ENCODE measurements around the gene HTT.

HTT gene

GRCh38 chr4:3254302-3255131 lies 180.0 kb downstream of the HTT start:
- DNase-seq, result no peak

GRCh38 chr4:3255611-3256186 lies 181.2 kb downstream of the HTT start:
- DNase-seq, result no peak

GRCh38 chr4:3256230-3257102 lies 182.0 kb downstream of the HTT start:
- DNase-seq, result no peak

- DNase-seq, result peak; percentile 46
Observed at GRCh38 chr4:3257103-3257555, 182.6 kb downstream of the HTT start.

GRCh38 chr4:3257556-3258482 lies 183.3 kb downstream of the HTT start:
- no peak for DNase-seq

- no peak for DNase-seq
Observed at GRCh38 chr4:3261411-3262207, 187.1 kb downstream of the HTT start.

- DNase-seq, result no peak
Observed at GRCh38 chr4:3262208-3263052, 187.9 kb downstream of the HTT start.

- peak; percentile 0 for DNase-seq
Observed at GRCh38 chr4:3263053-3263875, 188.8 kb downstream of the HTT start.

- DNase-seq, result no peak
Observed at GRCh38 chr4:3263876-3264193, 189.4 kb downstream of the HTT start.

GRCh38 chr4:3266076-3266475 lies 191.6 kb downstream of the HTT start:
- DNase-seq, result no peak

GRCh38 chr4:3267576-3268394 lies 193.3 kb downstream of the HTT start:
- no peak for DNase-seq

- DNase-seq, result no peak
Observed at GRCh38 chr4:3268395-3269104, 194.1 kb downstream of the HTT start.

GRCh38 chr4:3269105-3269927 lies 194.8 kb downstream of the HTT start:
- DNase-seq, result peak; percentile 14

- peak; percentile 66 for DNase-seq
Observed at GRCh38 chr4:3269991-3270611, 195.6 kb downstream of the HTT start.

- DNase-seq, result no peak
Observed at GRCh38 chr4:3271131-3271530, 196.7 kb downstream of the HTT start.

GRCh38 chr4:3276986-3277385 lies 202.5 kb downstream of the HTT start:
- no peak for DNase-seq

GRCh38 chr4:3280466-3280865 lies 206.0 kb downstream of the HTT start:
- DNase-seq, result no peak

All from NCI-H1105 (cell line).